DMS 273 treated with DMSO at 0.1 percent for 48 hours (cell line): ENCODE measurements around the gene GTF2H3.
A peak's percentile ranks its signal among the peaks of the same experiment; 100 is the strongest.
"Not testable (repeated sequence)": the region's sequence is repeated elsewhere in the genome, so short reads cannot be mapped to it uniquely, and the experiment has no call there.

Experiments used
- DNase-seq: peaks from one replicate; lab custom pipeline; 2025; lab: John Stamatoyannopoulos, UW

GTF2H3 gene

DNA sequence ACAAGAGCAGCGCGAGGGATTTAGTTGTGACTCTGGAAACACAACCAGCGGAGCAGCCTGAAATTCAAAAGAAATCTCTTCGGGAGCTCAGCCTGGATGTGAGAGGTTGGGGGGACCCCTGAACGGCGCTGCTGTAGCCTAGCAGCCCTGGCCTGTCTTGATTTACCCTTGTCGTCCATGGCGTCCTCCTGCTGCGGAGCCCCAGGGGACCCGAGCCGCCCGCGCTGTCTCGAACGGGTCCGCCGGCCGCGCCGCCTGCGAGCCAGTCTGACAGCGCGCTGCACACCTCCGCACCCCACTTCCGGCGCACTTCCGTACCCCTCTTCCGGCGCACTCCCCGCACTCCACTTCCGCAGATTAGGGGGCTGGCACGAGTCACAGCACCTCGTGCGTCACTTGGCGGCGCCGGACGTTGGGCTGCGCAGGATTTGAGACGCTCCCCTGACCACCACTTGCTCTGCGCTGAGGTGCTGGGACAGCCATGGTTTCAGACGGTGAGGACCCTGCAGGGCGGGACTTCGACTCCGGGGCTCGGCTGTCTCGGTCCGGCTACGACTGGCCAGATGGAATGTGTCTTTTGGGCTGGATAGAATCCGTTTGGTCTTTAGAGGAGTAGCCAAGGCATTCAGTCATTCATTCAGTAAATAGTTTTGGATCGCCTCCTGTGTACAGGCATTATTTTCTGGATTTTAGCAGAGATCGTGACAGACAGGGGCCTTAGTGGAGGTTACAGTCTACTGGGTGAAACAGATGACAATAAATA is at the start of gene GTF2H3, which contains the start of gene EIF2B1:
GTF2H3 (plus strand) TSS at position 451 of the 763 bp plus-strand sequence; CDS start at position 482, 31 bp downstream.
EIF2B1 (minus strand) TSS at position 308 of the 763 bp plus-strand sequence; CDS start at position 179, 129 bp downstream.
- peak; percentile 84 for DNase-seq

DNA sequence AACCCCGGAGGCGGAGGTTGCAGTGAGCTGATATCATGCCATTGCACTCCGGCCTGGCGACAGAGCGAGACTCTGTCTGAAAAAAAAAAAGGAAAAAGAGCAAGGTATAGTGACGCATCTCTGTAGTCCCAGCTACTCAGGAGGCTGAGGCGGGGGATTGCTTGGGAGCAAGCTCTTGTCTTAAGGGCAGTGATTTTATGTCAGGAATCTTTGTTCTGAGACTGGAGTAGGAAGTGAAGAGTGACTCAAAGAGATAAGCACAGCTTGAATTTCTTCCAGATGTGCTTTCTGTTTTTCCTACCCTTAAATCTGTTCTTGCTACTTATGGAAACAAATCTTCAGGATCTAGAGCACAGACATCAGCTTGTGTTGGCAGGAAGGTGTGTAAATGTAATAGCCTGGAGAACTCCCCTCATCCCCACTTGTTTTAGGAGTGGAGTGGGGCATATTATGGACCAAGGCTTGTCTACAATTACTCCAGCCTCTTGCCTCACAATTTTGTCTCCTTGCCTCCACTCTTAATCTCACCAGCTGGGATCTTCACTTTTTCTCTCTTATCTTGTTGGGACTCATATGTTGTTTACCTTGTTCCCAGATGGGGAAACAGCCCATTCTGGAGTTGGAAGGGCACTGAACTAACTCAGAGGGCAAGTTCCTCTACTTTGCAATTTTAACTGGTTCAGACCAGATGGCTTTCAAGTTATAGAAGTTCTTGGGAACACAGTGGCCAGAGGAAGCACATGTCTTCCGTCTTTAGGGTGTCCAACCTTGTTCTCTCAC is 41.7 kb upstream of the GTF2H3 start:
- peak; percentile 50 for DNase-seq

DNA sequence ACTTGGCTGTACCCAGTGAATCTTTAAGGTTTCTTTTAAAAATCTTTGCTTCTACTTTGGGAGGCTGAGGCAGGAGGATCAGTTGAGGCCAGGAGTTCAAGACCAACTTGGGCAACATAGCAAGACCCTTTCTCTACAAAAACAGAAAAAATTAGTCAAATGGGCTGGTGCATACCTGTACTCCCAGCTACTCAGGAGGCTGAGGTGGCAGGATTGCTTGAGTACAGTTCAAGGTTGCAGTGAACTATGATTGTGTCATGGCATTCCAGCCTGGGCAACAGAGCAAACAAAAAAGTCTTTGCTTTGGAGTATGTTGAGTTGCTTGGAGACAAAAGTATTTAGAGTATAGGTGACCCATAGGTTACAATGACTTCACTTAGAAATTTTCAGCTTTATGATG is 37.9 kb upstream of the GTF2H3 start:
- DNase-seq = no peak

DNA sequence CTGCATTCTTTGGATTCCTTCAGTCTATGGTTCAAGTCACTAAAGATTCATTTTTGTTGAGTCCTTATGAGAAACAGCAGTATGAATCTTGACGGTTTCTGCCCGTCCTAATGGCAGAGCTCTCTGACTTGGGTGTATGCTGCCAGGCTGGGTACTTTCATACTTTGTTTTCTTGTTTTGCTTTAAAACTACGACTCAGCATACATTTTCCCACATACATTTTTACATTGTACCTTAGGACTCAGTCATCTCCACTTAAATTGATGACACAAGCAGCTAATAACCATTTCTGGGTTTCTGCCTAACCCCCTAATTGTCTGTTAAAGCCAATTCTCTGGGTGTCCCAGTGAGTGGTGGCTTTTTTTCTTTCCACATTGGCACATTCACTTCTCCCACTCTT is 36.5 kb upstream of the GTF2H3 start:
- no peak for DNase-seq

DNA sequence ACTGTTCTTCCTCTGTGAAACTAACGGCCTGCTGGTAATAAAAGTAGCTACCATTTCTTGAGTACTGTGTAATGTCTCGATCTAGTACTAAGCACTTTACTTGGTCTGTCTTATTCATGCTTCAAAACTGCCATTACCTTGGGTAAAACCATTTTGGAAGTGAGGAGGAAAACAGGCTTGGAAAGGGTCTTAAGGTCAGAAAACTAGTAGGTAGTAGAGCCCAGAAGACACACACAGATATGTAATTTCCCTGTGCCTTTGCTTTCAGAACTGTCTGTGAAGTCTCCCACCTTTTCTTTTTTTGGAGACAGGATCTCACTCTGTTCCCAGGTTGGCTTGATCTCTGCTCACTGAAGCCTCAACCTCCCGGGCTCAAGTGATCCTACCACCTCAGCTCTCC is 35.1 kb upstream of the GTF2H3 start:
- DNase-seq = no peak

DNA sequence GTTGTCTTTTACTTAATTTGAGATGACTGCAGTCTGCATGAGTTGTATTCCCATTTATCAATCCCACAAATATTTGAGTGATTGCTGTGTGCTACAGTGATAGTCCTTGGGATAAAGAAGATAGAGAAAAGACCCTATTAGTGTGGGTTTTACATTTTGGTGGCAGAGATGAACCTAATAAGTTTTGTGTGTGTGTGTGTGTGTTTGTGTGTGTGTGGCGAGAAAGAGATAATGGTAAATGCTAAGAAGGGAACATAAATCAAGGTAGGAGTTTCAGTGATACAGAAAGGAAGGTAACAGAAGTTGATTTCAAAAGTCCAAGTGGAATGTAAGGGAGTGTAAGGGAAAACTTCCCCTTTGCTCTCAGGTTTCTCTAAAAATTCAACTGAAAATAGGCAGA is 34.3 kb upstream of the GTF2H3 start:
- DNase-seq = no peak

DNA sequence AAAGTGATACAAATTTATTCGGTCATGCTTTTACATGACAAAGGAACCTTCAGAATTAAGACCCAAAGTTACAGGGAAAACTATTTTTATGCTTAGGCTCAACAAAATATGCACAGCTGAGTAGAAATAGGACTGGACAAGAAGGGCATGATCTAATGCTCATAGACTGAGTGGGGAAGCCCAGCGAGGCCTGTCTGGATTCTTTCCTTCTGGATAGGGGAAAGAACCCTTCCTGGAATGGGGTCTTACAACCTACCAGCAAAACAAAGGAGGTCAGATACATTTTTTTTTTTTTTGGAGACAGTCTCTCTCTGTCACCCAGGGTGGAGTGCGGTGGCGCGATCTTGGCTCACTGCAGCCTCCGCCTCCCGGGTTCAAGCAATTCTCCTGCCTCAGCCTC is 33.9 kb upstream of the GTF2H3 start:
- DNase-seq = no peak

DNA sequence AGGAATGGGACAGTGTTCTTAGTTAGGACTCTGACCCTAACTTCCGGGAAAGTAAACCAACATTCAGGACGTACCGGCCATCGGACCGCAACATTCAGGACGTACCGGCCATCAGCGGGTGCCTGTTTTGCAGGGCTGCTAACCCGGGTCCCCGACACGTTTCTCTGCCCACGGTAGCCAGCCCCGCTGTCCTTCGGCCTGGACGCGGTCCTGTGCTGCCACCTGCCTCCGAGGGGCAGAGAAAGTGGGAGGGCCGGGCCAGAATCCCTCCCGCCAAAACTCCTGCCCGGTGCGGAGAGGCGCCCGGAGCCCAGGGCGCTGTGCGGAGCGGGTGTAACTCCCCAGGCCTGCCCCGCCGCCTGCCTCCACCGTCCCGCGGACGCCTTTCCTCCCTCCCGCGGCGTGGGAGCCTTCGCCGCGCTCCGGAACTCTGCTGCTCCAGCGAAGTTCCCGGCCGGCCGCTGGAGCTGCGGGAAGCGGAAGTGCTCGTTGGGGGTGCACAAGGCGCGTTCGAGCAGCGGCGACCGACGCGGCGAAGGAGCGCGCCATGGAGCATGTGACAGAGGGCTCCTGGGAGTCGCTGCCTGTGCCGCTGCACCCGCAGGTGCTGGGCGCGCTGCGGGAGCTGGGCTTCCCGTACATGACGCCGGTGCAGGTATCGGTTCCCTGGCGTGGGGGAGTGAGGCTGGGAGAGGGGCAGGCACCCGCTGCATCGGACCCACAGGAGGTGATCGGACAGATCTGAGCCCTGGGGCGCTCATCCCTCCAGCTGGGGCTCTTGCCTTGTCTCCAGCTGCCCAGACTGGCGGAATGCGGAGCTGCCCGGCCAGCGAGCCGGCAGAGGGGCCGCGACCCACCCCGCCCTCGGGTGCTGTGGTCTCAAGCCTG is 31.8 kb upstream of the GTF2H3 start, which contains the start of gene DDX55:
DDX55 (plus strand) TSS at position 498 of the 888 bp plus-strand sequence; CDS start at position 548, 50 bp downstream.
- peak; percentile 43 for DNase-seq

DNA sequence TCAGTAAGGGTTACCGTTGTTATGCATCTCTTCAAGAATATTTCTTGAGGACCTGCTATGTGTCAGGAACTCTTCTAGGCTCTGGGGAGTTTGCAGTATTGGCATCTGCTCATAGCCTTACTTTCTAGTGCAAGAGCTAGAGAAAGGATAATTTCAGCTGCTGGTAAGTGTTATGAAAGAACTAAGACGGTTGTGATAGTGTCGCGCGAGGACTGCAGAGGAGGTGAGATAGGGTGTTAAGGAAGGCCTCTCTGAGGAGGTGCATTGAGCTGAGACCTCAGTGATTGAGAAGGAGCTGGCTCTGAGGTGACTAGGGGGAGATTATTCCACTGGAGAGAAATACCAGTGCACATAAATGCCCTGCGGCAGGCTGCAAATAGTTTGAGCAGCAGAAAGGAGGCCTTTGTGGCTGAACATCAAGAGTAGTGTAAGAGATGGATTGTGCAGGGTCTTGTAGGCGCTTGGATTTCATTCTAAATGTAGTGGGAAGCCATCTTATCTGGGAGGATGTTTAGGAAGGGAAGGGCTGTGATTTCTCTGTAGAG is 30.9 kb upstream of the GTF2H3 start:
- DNase-seq = no peak

DNA sequence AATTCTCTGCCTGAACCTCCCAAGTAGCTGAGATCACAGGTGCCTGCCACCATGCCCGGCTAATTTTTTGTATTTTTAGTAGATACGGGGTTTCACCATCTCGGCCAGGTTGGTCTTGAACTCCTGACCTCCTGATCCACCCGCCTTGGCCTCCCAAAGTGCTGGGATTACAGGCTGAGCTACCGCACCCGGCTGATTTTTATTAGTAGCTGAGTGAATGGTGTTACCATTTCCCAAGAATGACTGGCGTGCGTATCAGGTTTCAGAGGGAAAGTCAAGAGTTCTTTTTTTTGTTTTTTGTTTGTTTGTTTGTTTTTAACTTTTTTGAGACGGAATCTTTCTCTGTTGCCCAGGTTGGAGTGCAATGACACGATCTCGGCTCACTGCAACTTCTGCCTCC is 30.1 kb upstream of the GTF2H3 start:
- not testable (repeated sequence) for DNase-seq

DNA sequence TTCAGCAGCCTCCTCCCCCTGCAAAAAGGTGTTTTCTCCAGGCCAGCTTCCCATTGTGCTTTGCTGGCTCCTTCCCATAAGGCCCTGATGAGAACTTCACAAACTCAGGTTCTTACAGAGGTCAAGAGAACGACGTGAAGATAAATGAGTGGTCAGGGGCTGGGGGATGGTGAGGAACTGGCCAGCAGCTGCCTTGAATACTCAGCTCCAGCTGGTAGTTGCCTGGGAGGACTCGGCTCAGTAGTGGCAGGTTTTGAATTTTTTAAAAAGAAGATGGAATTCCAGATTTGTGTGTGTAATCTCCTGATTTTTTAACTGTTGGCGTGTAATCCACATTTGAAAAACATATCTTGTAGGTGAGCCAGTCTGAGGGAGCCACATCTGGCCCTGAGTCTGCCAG is 25.9 kb upstream of the GTF2H3 start:
- no peak for DNase-seq

DNA sequence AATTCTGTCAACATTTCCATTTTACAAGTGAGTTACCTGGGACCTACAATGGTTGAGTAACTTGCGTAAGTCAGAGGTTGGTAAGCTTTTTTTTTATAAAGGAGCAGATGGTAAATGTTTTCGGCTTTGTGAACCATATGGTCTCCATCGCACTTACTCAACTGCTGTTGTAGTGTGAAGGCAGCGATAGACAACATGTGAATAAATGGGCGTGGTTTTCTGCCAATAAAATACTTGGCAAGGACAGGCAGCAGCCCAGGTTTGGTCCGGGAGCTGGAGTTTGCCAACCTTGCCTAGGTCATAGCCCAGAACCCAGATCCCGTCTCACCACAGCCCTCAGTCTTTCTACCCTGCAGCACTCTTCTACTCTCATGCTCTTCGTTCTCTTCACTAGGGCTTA is 25.4 kb upstream of the GTF2H3 start:
- DNase-seq = peak; percentile 87

DNA sequence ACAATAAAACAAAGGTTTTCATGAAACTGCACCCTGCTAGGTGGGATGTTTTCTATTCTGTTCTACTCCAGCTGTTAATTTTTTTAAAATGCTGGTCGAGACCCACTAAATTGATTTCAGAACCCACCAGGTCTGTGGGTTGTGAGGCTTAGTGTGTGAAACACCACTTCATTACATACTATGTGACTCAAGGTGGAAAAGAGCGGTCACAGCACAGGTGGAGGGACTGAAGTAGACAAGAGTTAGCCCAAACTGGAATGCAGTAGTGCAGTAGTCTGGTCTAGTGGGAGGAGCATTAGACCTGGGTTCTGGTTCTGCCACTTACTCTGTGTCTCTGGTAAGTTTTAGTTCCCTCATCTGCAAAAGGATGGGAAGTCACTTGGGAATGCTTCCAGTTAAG is 19.5 kb upstream of the GTF2H3 start:
- no peak for DNase-seq

DNA sequence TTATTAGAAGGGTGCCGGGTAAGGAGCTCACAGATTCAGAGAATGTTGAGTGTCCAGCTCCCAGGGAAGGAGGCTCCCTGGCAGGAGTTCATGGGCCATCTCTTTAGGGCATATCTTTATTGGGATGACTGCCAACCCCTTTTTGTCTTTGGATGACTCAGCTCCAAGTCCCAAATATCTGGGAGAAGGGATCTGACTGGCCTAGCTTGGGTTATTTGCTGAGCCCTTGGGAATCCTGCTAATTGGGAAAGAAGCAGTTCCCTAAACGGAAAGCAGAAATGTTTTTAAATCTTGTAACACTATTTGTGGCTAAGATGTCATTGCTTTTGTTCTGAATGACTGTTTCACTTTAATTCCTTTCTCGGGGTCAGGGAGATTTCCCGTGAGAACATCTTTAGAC is 19.1 kb upstream of the GTF2H3 start:
- no peak for DNase-seq

DNA sequence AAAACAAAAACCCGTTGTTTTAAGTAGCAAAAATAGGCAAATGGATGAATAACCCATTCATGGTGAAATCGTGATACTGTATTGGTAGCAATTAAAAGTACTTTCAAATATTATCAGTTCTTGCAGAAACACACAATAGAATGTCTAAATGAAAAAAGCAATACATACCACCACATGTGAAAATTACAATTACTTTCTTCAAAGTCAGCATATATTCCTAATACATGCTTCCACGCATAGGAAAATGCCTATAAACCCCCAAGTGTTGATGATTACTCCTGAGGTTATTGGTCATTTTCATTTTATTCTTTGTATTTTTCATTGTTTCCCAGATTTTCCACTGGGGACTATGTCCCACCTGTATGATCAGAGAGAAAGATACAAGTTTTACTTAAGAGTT is 16.5 kb upstream of the GTF2H3 start:
- no peak for DNase-seq

DNA sequence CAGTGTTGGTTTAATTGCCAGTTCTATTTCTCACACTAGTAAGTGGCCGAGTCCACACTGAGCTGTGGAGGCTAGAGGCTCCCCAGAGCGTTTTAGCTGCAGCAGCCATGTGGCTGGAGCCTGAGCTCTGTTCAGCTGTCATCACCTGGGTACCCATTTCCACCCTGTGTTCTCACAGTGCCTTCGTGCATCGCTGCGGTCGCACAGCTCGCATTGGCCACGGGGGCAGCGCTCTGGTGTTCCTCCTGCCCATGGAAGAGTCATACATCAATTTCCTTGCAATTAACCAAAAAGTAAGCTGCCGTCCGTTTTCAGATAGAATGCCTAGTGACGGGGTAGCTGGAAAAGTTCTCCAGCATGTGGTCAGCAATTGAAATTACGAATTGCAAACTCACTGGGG is 16.0 kb upstream of the GTF2H3 start:
- DNase-seq = no peak

DNA sequence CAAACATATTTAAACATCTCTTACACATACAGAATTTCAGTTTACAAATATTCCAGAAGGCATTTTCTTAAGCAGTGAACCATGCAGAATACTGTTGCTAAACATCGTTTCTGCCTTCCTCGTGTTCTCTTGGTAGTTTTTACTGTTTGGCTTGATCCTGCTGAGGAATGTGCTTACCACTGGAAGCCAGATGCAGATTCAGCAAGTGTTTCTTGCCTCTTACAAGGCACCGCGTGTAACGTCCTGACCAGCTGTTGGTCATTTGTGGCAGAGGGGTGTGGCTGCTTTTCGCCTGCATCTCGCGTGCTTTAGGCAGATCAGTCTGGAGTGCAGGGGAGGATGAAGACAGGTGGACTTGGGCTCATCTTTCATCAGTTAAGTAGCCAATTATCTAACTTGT is 12.5 kb upstream of the GTF2H3 start:
- no peak for DNase-seq

DNA sequence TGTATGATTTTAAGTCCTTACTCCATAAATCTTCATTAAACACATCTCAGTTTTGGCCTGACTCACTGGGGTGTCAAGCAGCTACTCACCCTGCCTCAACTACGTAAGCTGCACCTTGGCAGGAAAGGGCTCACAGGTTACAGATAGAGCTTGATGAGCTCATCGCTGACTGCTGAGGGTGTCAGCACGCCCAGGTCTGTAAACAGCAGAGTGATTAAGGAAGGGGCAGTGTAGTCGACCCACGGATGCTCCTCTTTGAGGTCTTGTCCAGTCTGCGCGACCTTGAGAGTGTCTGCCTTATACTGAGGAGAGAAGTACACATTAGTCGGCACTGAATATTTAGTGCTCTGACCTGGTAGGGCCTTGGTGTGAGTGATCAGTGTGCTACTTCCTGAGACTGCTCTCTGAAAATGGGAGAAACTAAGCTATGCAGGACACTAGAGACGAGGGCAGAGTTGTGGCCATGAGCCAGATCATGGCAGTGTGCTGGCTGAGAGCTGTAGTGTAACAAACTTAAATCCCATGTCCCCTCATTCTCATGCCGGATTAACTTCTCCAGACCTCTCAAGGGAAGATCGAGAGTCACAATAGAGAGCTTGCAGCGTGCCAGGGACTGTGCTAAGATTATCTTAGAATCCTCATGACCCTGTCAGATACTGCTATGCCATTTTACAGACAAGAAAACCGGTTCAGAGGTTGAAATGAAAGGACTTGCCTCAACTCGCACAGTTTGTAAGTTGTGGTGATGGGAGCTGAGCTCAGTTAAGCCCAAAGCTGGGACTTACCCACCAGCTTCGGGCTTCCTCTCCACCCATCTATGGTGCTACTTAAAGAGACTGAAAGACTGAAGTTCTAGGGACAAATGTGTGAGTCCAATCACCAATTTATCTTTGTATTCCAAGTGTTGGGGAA is 11.8 kb upstream of the GTF2H3 start:
- no peak for DNase-seq

DNA sequence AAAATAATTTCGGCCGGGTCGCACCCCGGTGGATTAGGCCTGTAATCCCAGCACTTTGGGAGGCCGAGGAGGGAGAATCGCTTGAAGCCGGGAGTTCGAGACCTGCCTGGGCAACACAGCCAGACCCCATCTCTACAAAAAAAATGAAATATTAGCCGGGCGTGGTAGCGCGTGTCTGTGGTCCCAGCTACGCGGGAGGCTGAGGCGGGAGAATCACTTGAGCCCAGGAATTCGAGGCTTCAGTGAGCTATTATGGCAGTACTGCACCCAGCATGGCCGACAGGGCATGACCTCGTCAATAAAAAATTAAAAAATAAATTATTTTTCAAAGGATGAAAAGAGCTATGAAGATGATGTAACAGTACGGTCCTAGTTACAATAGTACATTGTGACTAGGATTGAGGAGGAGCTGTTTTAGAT is 523 bp downstream of the GTF2H3 start:
- no peak for DNase-seq

DNA sequence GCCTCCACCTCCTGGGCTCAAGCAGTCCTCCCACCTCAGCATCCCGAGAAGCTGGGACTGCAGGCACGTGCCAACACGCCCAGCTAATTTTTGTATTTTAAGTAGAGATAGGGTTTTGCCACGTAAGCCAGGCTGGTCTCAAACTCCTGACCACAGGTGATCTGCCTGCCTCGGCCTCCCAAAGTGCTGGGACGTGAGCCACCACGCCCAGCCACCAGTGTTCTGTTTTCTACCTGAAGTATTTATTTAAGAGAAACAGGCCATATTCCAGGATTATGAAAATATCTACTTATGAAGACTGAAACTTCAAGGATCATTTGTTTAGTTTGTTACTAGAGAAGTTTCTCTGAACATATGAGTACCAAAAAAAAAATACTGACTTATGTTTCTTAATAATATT is 10.3 kb downstream of the GTF2H3 start:
- no peak for DNase-seq

DNA sequence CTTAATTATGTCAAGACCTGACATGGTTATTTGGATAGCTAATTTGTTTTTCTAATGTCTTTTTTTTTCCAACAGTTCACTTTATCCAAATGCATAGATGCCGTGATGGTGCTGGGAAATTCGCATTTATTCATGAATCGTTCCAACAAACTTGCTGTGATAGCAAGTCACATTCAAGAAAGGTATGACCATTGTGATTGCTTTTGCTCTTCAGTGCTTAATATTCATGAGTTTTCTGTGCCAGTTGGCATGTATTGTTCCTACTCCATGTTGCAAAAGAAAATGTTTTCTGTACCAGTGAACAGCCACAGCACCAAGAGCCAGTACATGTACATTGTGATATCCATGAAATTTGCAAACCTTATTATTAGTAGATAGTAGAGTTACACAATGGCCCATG is 11.8 kb downstream of the GTF2H3 start:
- DNase-seq = no peak
